ENCODE results near the gene SERPINA1.

SERPINA1 gene

GRCh38 chr14:94376108-94376975, 12.1 kb downstream of the SERPINA1 start:
- H3K36me3 ChIP-seq (ENCODE audit: insufficient read depth), result no peaks in the 10 kb centered on the region
- H3K4me3 ChIP-seq (IDR thresholded peaks at IDR 0.05; ENCODE audit: insufficient read depth, low read depth, low read length), result no peak overlapping the region
- H3K27ac ChIP-seq, result no peak overlapping the region
- H3K4me2 ChIP-seq, result no peak overlapping the region
- no peaks in the 10 kb centered on the region for H3K79me2 ChIP-seq (ENCODE audit: insufficient read depth, low read depth)
- H3K9ac ChIP-seq, result no peak overlapping the region
- no peaks in the 10 kb centered on the region for H4K20me1 ChIP-seq (ENCODE audit: insufficient read depth)
- H3K4me1 ChIP-seq (ENCODE audit: low read depth, poor library complexity, severe bottlenecking), result no peaks in the 10 kb centered on the region
- TF ChIP-seq, protein P1, sequence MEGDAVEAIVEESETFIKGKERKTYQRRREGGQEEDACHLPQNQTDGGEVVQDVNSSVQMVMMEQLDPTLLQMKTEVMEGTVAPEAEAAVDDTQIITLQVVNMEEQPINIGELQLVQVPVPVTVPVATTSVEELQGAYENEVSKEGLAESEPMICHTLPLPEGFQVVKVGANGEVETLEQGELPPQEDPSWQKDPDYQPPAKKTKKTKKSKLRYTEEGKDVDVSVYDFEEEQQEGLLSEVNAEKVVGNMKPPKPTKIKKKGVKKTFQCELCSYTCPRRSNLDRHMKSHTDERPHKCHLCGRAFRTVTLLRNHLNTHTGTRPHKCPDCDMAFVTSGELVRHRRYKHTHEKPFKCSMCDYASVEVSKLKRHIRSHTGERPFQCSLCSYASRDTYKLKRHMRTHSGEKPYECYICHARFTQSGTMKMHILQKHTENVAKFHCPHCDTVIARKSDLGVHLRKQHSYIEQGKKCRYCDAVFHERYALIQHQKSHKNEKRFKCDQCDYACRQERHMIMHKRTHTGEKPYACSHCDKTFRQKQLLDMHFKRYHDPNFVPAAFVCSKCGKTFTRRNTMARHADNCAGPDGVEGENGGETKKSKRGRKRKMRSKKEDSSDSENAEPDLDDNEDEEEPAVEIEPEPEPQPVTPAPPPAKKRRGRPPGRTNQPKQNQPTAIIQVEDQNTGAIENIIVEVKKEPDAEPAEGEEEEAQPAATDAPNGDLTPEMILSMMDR (conservative IDR thresholded peaks at IDR 0.05; ENCODE audit: low read depth, low read length), result no peak
- H2AFZ ChIP-seq (ENCODE audit: low read depth), result no peak overlapping the region
- no peaks in the 10 kb centered on the region for H3K27me3 ChIP-seq (ENCODE audit: insufficient read depth, low read depth)

GRCh38 chr14:94375552-94376107, 12.8 kb downstream of the SERPINA1 start:
- TF ChIP-seq, protein P1 (conservative IDR thresholded peaks at IDR 0.05; ENCODE audit: low read depth, low read length), result no peak
- H3K4me2 ChIP-seq, result no peak overlapping the region
- H3K79me2 ChIP-seq (ENCODE audit: insufficient read depth, low read depth), result no peaks in the 10 kb centered on the region
- no peak overlapping the region for H2AFZ ChIP-seq (ENCODE audit: low read depth)
- H3K9ac ChIP-seq, result no peak overlapping the region
- no peak overlapping the region for H3K27ac ChIP-seq
- H3K4me1 ChIP-seq (ENCODE audit: low read depth, poor library complexity, severe bottlenecking), result no peaks in the 10 kb centered on the region
- no peaks in the 10 kb centered on the region for H3K27me3 ChIP-seq (ENCODE audit: insufficient read depth, low read depth)
- no peak overlapping the region for H3K4me3 ChIP-seq (IDR thresholded peaks at IDR 0.05; ENCODE audit: insufficient read depth, low read depth, low read length)
- H3K36me3 ChIP-seq (ENCODE audit: insufficient read depth), result no peaks in the 10 kb centered on the region
- H4K20me1 ChIP-seq (ENCODE audit: insufficient read depth), result no peaks in the 10 kb centered on the region

DNA sequence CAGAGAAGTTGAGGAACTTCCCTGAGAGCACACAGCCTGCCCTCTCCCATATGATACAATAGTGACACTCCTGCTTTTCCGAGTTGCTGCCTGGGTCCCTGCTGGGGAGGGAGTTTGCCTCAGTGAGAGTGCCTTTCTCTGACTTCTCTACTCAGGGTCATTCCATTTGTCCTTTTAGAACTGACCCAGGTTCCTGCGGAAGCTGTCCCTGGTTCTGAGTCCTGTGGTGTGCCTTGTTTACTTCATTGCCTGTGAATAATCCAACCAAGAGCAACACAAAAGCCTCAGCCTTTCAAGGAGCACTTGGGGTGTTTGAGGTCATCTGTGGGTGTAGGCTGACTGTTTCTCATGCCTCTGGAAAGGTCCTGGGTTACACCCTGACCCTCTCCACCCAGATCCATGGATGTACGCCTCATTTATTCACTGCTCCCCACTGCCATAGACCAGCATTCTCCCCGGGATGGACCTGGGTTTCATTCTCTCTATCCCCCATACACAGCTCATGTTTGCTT, 13.6 kb downstream of the SERPINA1 start:
- Histone ChIP-seq H3K79me2 (ENCODE audit: insufficient read depth, low read depth) (no peaks in the 10 kb centered on the region), H4K20me1 (ENCODE audit: insufficient read depth) (no peaks in the 10 kb centered on the region), H3K4me3 (IDR thresholded peaks at IDR 0.05; ENCODE audit: insufficient read depth, low read depth, low read length) (no peak overlapping the region), H3K9ac (no peak overlapping the region), H3K4me2 (no peak overlapping the region), H3K27me3 (ENCODE audit: insufficient read depth, low read depth) (no peaks in the 10 kb centered on the region), H3K27ac (no peak overlapping the region), H2AFZ (ENCODE audit: low read depth) (no peak overlapping the region), H3K36me3 (ENCODE audit: insufficient read depth) (no peaks in the 10 kb centered on the region), H3K4me1 (ENCODE audit: low read depth, poor library complexity, severe bottlenecking) (no peaks in the 10 kb centered on the region)
- TF ChIP-seq, protein P1 (conservative IDR thresholded peaks at IDR 0.05; ENCODE audit: low read depth, low read length), result no peak

GRCh38 chr14:94374116-94374515, 14.3 kb downstream of the SERPINA1 start:
- H3K27ac ChIP-seq, result no peak overlapping the region
- no peak overlapping the region for H3K4me3 ChIP-seq (IDR thresholded peaks at IDR 0.05; ENCODE audit: insufficient read depth, low read depth, low read length)

More at GRCh38 chr14:94374116-94374515, 14.3 kb downstream of the SERPINA1 start:
- TF ChIP-seq, protein P1 (conservative IDR thresholded peaks at IDR 0.05; ENCODE audit: low read depth, low read length), result no peak
- H3K79me2 ChIP-seq (ENCODE audit: insufficient read depth, low read depth), result no peaks in the 10 kb centered on the region
- H4K20me1 ChIP-seq (ENCODE audit: insufficient read depth), result no peaks in the 10 kb centered on the region
- H3K27me3 ChIP-seq (ENCODE audit: insufficient read depth, low read depth), result no peaks in the 10 kb centered on the region
- no peak overlapping the region for H3K4me2 ChIP-seq
- no peak overlapping the region for H2AFZ ChIP-seq (ENCODE audit: low read depth)
- H3K4me1 ChIP-seq (ENCODE audit: low read depth, poor library complexity, severe bottlenecking), result no peaks in the 10 kb centered on the region
- H3K36me3 ChIP-seq (ENCODE audit: insufficient read depth), result no peaks in the 10 kb centered on the region
- no peak overlapping the region for H3K9ac ChIP-seq
